A549 (cell line): ENCODE data around the gene MGMT. TPM values are rescaled to one million over a fixed set of nuclear protein-coding genes. Genes with fewer than 3 reads are reported as not detected.

Source experiments
- ATAC-seq, 2 experiments: fragments of 200-7000 bp in 1 of 2; fragments of >200 bp in 1 of 2; cut with Nextera tagmentation in 1 of 2; cut with Tn5 transposase in 1 of 2; 3 replicates each; pipeline versions ENCODE4 v1.8.0 to v1.9.1; 2018 to 2020; ENCODE audit warnings: mild to moderate bottlenecking in 1 of 2, moderate library complexity in 1 of 2
- CTCF ChIA-PET: fragments of 300-600 bp; sonication (Branson Sonifier 250); formaldehyde crosslinking; extraction: SDS; loops from one replicate; lab custom pipeline; 2021; ENCODE audit warnings: antibody characterized with exemption, inconsistent platforms; lab: Yijun Ruan, JAX
- POLR2A ChIA-PET: fragments of 350-600 bp; formaldehyde crosslinking; extraction: SDS; loops from one replicate; lab custom pipeline; 2021; ENCODE audit warnings: antibody characterized with exemption, inconsistent platforms; lab: Yijun Ruan, JAX
- DNase-seq, 2 experiments: peaks; one replicate each; pipeline versions ENCODE4 v3.0.0 to v3.0.0-alpha.2; 2011 to 2016; ENCODE audit warnings: low read depth in 1 of 2, low spot score in 1 of 2
- FAIRE-seq: peaks from 2 replicates; lab custom pipeline; 2011; peaks lifted over from hg19 to GRCh38; lab: Jason Lieb, UNC
- H3K27ac ChIP-seq, 2 experiments: fragments of >200 bp; sonication (Bioruptor Twin); formaldehyde crosslinking; 3 replicates each; pipeline ENCODE4 v1.5.1; 2016 to 2017
- H3K4me1 ChIP-seq: fragments of >200 bp; sonication (Bioruptor Twin); formaldehyde crosslinking; 3 replicates; pipeline ENCODE4 v1.6.1; 2016
- H3K4me2 ChIP-seq: fragments of >200 bp; sonication (Bioruptor Twin); formaldehyde crosslinking; 3 replicates; pipeline ENCODE4 v1.6.1; 2016
- H3K4me3 ChIP-seq: fragments of >200 bp; sonication (Bioruptor Twin); formaldehyde crosslinking; 3 replicates; pipeline ENCODE4 v1.5.1; 2016
- H3K9me3 ChIP-seq: fragments of >200 bp; sonication (Bioruptor Twin); formaldehyde crosslinking; 3 replicates; pipeline ENCODE4 v1.6.1; 2016
- CBX2 ChIP-seq: fragments of 200-600 bp; sonication (generic); IDR thresholded peaks from 2 replicates; pipeline ENCODE4 v1.6.1; 2016; ENCODE audit warnings: low read depth, mild to moderate bottlenecking, borderline replicate concordance
- CBX8 ChIP-seq: fragments of 200-600 bp; sonication (generic); IDR thresholded peaks from 2 replicates; pipeline ENCODE4 v1.6.1; 2016
- CEBPB ChIP-seq, 2 experiments: fragments of >200 bp in 1 of 2; sonication (Bioruptor Twin) in 1 of 2; formaldehyde crosslinking in 1 of 2; IDR thresholded peaks; 2 replicates each; pipeline ENCODE4 v1.6.1; 2012 to 2016
- CHD2 ChIP-seq: fragments of 150-350 bp; IDR thresholded peaks from 2 replicates; pipeline ENCODE4 v1.6.1; 2014; ENCODE audit warnings: low read length; ENCODE audit not compliant: partially characterized antibody
- EHF ChIP-seq: fragments of 250-450 bp; sonication (Bioruptor Pico); IDR thresholded peaks from 2 replicates; pipeline ENCODE4 v1.5.0; 2020; ENCODE audit warnings: mild to moderate bottlenecking
- EP300 ChIP-seq, 2 experiments: fragments of >200 bp; sonication (Bioruptor Twin); formaldehyde crosslinking; IDR thresholded peaks; 2 replicates in 1 of 2; 3 replicates in 1 of 2; pipeline ENCODE4 v1.6.1; 2016 to 2017
- FOSL2 ChIP-seq, 2 experiments: fragments of 450-650 bp in 1 of 2; fragments of >200 bp in 1 of 2; sonication (Bioruptor Twin) in 1 of 2; formaldehyde crosslinking; IDR thresholded peaks; 2 replicates each; pipeline versions ENCODE4 v1.5.0 to v1.6.1; 2016 to 2020; ENCODE audit warnings: mild to moderate bottlenecking in 1 of 2, moderate library complexity in 1 of 2
- JUN ChIP-seq, 2 experiments: fragments of >200 bp; sonication (Bioruptor Twin); formaldehyde crosslinking; IDR thresholded peaks; 2 replicates in 1 of 2; 3 replicates in 1 of 2; pipeline ENCODE4 v1.6.1; 2016 to 2017
- JUNB ChIP-seq: fragments of >200 bp; sonication (Bioruptor Twin); formaldehyde crosslinking; IDR thresholded peaks from 2 replicates; pipeline ENCODE4 v1.6.1; 2016
- MAFK ChIP-seq: fragments of 450-650 bp; IDR thresholded peaks from 2 replicates; pipeline ENCODE4 v1.6.1; 2014; ENCODE audit not compliant: partially characterized antibody
- MYC ChIP-seq: IDR thresholded peaks from 2 replicates; pipeline ENCODE4 v1.6.1; 2012; ENCODE audit warnings: mild to moderate bottlenecking, inconsistent platforms, low read length, improper control_type of control experiment, borderline replicate concordance
- NPAS2 ChIP-seq: fragments of 250-450 bp; sonication (Bioruptor Pico); IDR thresholded peaks from 2 replicates; pipeline ENCODE4 v1.8.0; 2022; ENCODE audit warnings: mild to moderate bottlenecking, moderate library complexity, borderline replicate concordance
- POLR2AphosphoS2 ChIP-seq: conservative IDR thresholded peaks from 2 replicates; pipeline ENCODE4 v1.6.1; 2012; ENCODE audit warnings: low read length, improper control_type of control experiment, inconsistent platforms
- RCOR1 ChIP-seq: fragments of 150-350 bp; IDR thresholded peaks from 2 replicates; pipeline ENCODE4 v1.6.1; 2014; ENCODE audit warnings: antibody characterized with exemption, low read length, low read depth
- RNF2 ChIP-seq: fragments of 200-600 bp; sonication (generic); IDR thresholded peaks from 2 replicates; pipeline ENCODE4 v1.6.1; 2016; ENCODE audit warnings: low read depth, mild to moderate bottlenecking, antibody characterized with exemption, moderate library complexity, borderline replicate concordance
- SMC3 ChIP-seq: fragments of >200 bp; sonication (Bioruptor Twin); formaldehyde crosslinking; IDR thresholded peaks from 3 replicates; pipeline ENCODE4 v1.6.1; 2018; ENCODE audit warnings: inconsistent platforms
- TFCP2L1 ChIP-seq: fragments of 250-450 bp; sonication (Bioruptor Pico); IDR thresholded peaks from 2 replicates; pipeline ENCODE4 v1.5.0; 2021; ENCODE audit warnings: mild to moderate bottlenecking
- WGBS: methylation state at CpG from one replicate; pipeline ENCODE4 v1.1.6; 2017; ENCODE audit errors: missing lambda C conversion rate; 5-methylcytosine and 5-hydroxymethylcytosine counted together
- polyA plus RNA-seq, 4 experiments: library from polyadenylated mRNA; depleted of rRNA in 3 of 4; stranded (reverse); fragments of >200 nt; fragmentation: RNase III in 1 of 4; extraction: RNeasy Plus Mini Kit Qiagen cat#74134 plus additional on column Dnase treatment in 1 of 4; gene quantifications; 2 replicates in 3 of 4; 3 replicates in 1 of 4; pipeline ENCODE4 v1.2.3, GENCODE V29; 2011 to 2017
- TF ChIP-seq, protein P1 (sequence below): fragments of >200 bp; sonication (Bioruptor Twin); formaldehyde crosslinking; IDR thresholded peaks from 3 replicates; pipeline ENCODE4 v1.6.1; 2016
- TF ChIP-seq, protein P2 (sequence below): fragments of 200-600 bp; sonication (generic); IDR thresholded peaks from 2 replicates; pipeline ENCODE4 v1.6.1; 2016; ENCODE audit warnings: antibody characterized with exemption, mild to moderate bottlenecking, moderate library complexity
- TF ChIP-seq, protein P3 (sequence below): IDR thresholded peaks from 2 replicates; pipeline ENCODE4 v1.6.1; 2012

Gene MGMT
- polyA plus RNA-seq, 2 of the 4 experiments (the other 2 are of a cell fraction) = 4.9 to 5.2 TPM

DNA sequence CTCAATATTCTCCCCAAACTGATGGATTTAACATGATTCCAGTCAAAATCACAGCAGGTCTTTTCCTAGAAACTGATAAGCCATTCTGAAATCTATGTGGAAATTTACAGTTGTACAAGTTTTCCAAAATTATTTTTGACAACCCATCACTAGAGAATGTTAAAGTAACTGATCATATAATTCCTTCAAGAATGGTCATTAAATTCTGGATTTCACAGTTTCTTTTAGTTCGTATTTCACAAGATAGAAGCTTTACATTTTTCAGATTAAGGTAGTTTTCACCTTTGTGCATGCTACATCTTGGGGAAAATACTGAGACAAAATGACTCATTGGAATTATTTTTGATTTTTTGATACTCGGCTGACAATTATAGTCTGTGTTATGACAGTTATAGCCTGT is 174.3 kb downstream of the MGMT start:
- no peaks in the 10 kb centered on the region for H3K9me3 ChIP-seq
- H3K4me2 ChIP-seq = no peak overlapping the region
- H3K4me1 ChIP-seq = 0 out of 3 replicates have a peak, but pooled peaks cover 6% of the 10 kb centered on the region
- 27% methylated on average over 2 of the region's 2 CpGs for WGBS
- FAIRE-seq (no peak), ATAC-seq (no peak), DNase-seq (no peak)
- H3K27ac ChIP-seq = no peak overlapping the region
- ChIA-PET CTCF (no interaction called here), POLR2A (no interaction called here)
- H3K4me3 ChIP-seq = no peak overlapping the region
- TF ChIP-seq CBX8 (no peak), MYC (no peak), NPAS2 (CRISPR knock-in tag) (no peak), EHF (CRISPR knock-in tag) (no peak), JUN (IDR thresholded peaks at IDR 0.05) (no peak), JUNB (no peak), RNF2 (no peak), CEBPB (IDR thresholded peaks at IDR 0.05) (no peak), MAFK (no peak), EP300 (IDR thresholded peaks at IDR 0.05) (no peak), TFCP2L1 (CRISPR knock-in tag) (no peak)
- TF ChIP-seq, protein P1, sequence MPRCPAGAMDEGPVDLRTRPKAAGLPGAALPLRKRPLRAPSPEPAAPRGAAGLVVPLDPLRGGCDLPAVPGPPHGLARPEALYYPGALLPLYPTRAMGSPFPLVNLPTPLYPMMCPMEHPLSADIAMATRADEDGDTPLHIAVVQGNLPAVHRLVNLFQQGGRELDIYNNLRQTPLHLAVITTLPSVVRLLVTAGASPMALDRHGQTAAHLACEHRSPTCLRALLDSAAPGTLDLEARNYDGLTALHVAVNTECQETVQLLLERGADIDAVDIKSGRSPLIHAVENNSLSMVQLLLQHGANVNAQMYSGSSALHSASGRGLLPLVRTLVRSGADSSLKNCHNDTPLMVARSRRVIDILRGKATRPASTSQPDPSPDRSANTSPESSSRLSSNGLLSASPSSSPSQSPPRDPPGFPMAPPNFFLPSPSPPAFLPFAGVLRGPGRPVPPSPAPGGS = no peak

DNA sequence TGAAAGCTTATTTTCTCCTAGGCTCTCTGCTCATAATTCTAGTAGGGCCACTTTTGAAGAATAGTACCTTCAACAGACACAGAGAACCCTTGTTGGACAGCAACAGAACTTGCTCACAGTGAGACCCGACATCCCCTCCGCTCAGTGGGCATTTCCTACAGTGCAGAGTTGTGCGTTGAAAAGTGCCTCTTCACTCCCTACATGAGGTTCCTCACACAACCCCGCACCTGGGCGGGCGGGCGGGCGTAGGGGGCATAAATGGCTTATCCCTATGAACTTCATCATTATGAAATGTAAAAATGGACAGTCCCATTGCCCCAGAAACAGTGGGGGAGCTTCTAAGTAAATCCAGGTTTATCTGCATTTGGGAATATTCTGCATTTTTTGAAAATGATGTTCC is 174.9 kb downstream of the MGMT start:
- DNase-seq (no peak), ATAC-seq (no peak), FAIRE-seq (no peak)
- ChIA-PET CTCF (interaction anchor here (0.6 kb wide), 1 partner anchor 378 kb away, joined by 3 read pairs; no protein-coding TSS in a partner anchor), POLR2A (no interaction called here)
- Histone ChIP-seq H3K27ac (no peak overlapping the region), H3K4me2 (no peak overlapping the region), H3K4me3 (no peak overlapping the region), H3K4me1 (0 out of 3 replicates have a peak, but pooled peaks cover 6% of the 10 kb centered on the region), H3K9me3 (no peaks in the 10 kb centered on the region)
- 32% methylated on average over 8 of the region's 8 CpGs for WGBS
- TF ChIP-seq CHD2 = no peak
- no peak for TF ChIP-seq MAFK
- no peak for TF ChIP-seq POLR2AphosphoS2
- TF ChIP-seq, protein P2, sequence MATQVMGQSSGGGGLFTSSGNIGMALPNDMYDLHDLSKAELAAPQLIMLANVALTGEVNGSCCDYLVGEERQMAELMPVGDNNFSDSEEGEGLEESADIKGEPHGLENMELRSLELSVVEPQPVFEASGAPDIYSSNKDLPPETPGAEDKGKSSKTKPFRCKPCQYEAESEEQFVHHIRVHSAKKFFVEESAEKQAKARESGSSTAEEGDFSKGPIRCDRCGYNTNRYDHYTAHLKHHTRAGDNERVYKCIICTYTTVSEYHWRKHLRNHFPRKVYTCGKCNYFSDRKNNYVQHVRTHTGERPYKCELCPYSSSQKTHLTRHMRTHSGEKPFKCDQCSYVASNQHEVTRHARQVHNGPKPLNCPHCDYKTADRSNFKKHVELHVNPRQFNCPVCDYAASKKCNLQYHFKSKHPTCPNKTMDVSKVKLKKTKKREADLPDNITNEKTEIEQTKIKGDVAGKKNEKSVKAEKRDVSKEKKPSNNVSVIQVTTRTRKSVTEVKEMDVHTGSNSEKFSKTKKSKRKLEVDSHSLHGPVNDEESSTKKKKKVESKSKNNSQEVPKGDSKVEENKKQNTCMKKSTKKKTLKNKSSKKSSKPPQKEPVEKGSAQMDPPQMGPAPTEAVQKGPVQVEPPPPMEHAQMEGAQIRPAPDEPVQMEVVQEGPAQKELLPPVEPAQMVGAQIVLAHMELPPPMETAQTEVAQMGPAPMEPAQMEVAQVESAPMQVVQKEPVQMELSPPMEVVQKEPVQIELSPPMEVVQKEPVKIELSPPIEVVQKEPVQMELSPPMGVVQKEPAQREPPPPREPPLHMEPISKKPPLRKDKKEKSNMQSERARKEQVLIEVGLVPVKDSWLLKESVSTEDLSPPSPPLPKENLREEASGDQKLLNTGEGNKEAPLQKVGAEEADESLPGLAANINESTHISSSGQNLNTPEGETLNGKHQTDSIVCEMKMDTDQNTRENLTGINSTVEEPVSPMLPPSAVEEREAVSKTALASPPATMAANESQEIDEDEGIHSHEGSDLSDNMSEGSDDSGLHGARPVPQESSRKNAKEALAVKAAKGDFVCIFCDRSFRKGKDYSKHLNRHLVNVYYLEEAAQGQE = no peak
- TF ChIP-seq FOSL2 (IDR thresholded peaks at IDR 0.05) = no peak
- no peak for TF ChIP-seq FOSL2 (CRISPR knock-in tag; IDR thresholded peaks at IDR 0.05)
- no peak for TF ChIP-seq SMC3
- no peak for TF ChIP-seq TFCP2L1 (CRISPR knock-in tag)
- TF ChIP-seq CBX2 = no peak

DNA sequence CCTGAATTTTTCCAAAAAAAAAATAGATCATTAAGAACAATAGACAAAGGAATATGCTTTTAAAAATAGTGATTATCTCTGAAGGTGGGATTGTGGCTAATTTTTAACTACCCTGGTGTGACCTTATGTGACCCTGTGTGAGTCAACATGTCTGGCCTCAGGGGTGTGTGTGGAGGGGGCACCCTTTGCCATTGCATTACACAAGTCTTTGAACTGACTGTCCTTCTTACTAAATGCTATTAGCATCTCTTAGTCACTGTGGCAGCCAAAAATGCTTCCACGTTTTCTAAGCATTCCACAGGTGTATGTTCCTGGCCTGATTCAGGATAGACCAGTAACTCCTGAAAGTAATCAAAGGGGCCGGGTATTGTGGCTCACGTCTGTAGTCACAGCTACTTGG is 175.4 kb downstream of the MGMT start:
- H3K4me2 ChIP-seq = no peak overlapping the region
- FAIRE-seq (no peak), DNase-seq (peak in 1 of 2 experiments; percentile 21), ATAC-seq (peak in 1 of 2 experiments; percentile 34; a peak in 1 of 6 replicates)
- 0 out of 3 replicates have a peak, but pooled peaks cover 6% of the 10 kb centered on the region for H3K4me1 ChIP-seq
- ChIA-PET POLR2A (no interaction called here), CTCF (no interaction called here)
- TF ChIP-seq, protein P3, sequence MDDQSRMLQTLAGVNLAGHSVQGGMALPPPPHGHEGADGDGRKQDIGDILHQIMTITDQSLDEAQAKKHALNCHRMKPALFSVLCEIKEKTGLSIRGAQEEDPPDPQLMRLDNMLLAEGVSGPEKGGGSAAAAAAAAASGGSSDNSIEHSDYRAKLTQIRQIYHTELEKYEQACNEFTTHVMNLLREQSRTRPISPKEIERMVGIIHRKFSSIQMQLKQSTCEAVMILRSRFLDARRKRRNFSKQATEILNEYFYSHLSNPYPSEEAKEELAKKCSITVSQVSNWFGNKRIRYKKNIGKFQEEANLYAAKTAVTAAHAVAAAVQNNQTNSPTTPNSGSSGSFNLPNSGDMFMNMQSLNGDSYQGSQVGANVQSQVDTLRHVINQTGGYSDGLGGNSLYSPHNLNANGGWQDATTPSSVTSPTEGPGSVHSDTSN = no peak
- no peak for TF ChIP-seq RCOR1
- TF ChIP-seq, protein P1 = no peak
- no peak overlapping the region for H3K4me3 ChIP-seq
- H3K9me3 ChIP-seq = no peaks in the 10 kb centered on the region
- WGBS = 42% methylated on average over 3 of the region's 3 CpGs
- no peak overlapping the region for H3K27ac ChIP-seq
